Heart left ventricle (tissue), 16 donors: ENCODE measurements around the gene GTF2I. TPM values are rescaled to one million over a fixed set of nuclear protein-coding genes. Genes with fewer than 3 reads are reported as not detected.
"Not testable (repeated sequence)": the region's sequence is repeated elsewhere in the genome, so short reads cannot be mapped to it uniquely, and the experiment has no call there.

Experiments used
- ATAC-seq, 4 donors: fragments of 200-7000 bp; cut with Tn5 transposase; one replicate each; pipeline ENCODE4 v1.9.1; 2020 to 2022; ENCODE audit warnings: moderate library complexity in 4 of 4, mild to moderate bottlenecking in 3 of 4, moderate number of reproducible peaks in 1 of 4
- DNase-seq, 5 donors: peaks; one replicate each; pipeline ENCODE4 v3.0.0-alpha.2; 2020
- H3K27ac ChIP-seq, 12 donors: fragments of 200-600 bp; sonication (generic) in 4 of 12; one replicate each; pipeline versions ENCODE4 v1.5.0 to v1.8.0; 2016 to 2022; ENCODE audit warnings: mild to moderate bottlenecking in 2 of 12
- H3K27me3 ChIP-seq, 9 donors: fragments of 200-600 bp; sonication (generic) in 2 of 9; one replicate each; pipeline versions ENCODE4 v1.5.1 to v1.8.0; 2016 to 2022; ENCODE audit warnings: mild to moderate bottlenecking in 3 of 9
- H3K36me3 ChIP-seq, 9 donors: fragments of 200-600 bp; sonication (generic) in 2 of 9; one replicate each; pipeline versions ENCODE4 v1.5.0 to v1.8.0; 2018 to 2022; ENCODE audit warnings: mild to moderate bottlenecking in 2 of 9
- H3K4me1 ChIP-seq, 12 donors: fragments of 200-600 bp; sonication (generic) in 4 of 12; one replicate each; pipeline versions ENCODE4 v1.5.0 to v1.8.0; 2016 to 2022; ENCODE audit warnings: mild to moderate bottlenecking in 3 of 12
- H3K4me3 ChIP-seq, 12 donors: fragments of 200-600 bp; sonication (generic) in 4 of 12; one replicate each; pipeline versions ENCODE4 v1.5.0 to v1.8.0; 2017 to 2022; ENCODE audit warnings: mild to moderate bottlenecking in 9 of 12, moderate library complexity in 4 of 12
- H3K9me3 ChIP-seq, 12 donors: fragments of 200-600 bp; sonication (generic) in 4 of 12; one replicate each; pipeline versions ENCODE4 v1.5.0 to v1.8.0; 2016 to 2022; ENCODE audit warnings: mild to moderate bottlenecking in 1 of 12
- POLR2A ChIP-seq, 2 donors: fragments of 450-650 bp; IDR thresholded peaks; one replicate each; pipeline ENCODE4 v1.6.1; 2017; ENCODE audit warnings: antibody characterized with exemption in 2 of 2, mild to moderate bottlenecking in 2 of 2, moderate library complexity in 2 of 2
- WGBS, 4 donors: extraction: QIAGEN DNeasy Blood & Tissue Kit in 2 of 4; methylation state at CpG; one replicate each; pipeline versions ENCODE4 v1.1.5 to v1.1.7; 2013 to 2018; 5-methylcytosine and 5-hydroxymethylcytosine counted together
- intact Hi-C, 10 donors: fragments of 100-400 bp; cut with DNase I; formaldehyde crosslinking; loops; one replicate each; pipeline versions ENCODE4 v1.11.1 to v1.14.2; 2022
- polyA plus RNA-seq, 2 donors: library from polyadenylated mRNA; stranded (reverse); fragments of 200-250 nt; gene quantifications; one replicate each; pipeline ENCODE4 v1.2.3, GENCODE V29; 2013
- total RNA-seq, 9 donors: library from RNA; depleted of rRNA in 2 of 9; stranded (reverse); fragments of >200 nt in 2 of 9; fragmentation: NEBNext Ultra II Directional in 3 of 9; extraction: Animal tissue kit (Norgen Biotek cat#: 25700) in 3 of 9; gene quantifications; one replicate each; pipeline versions ENCODE4 v1.1.0 to v1.2.4, GENCODE V29; 2016 to 2023
- TF ChIP-seq, protein P1 (sequence below), 12 donors: fragments of 200-600 bp; sonication (generic) in 4 of 12; IDR thresholded peaks; one replicate each; pipeline versions ENCODE4 v1.5.0 to v1.8.0; 2018 to 2022; ENCODE audit warnings: antibody characterized with exemption in 12 of 12, mild to moderate bottlenecking in 5 of 12
- donor health status: ischemic (EF 13 %, LVEDD 7.1; RV severe dilation, severe dysfunction).
- donor health status: healthy with polysubstance abuse.
- donor health status: DM: no; HTN: yes; CAD: no.
- donor health status: DM: no; HTN: no; CAD: no.
- donor health status: ischemic (EF 25% LVEDD 6.9; RV normal size, moderate dysfunction).
- donor health status: ischemic (EF 25% LVEDD 5.7; RV mildly dilated, moderate dysfunction).
- donor health status: healthy.
- donor health status: DM: yes; HTN: yes; CAD: no.
- donor health status: ischemic (EF 35%, LVEDD 5.7; RV mildly dilated, moderate dysfunction).
- donor health status: nonischemic (EF 11% LVEDD 7.7; RV severe dilation, severe dysfunction).
- donor health status: DM: yes; HTN: yes; CAD: no.
- donor health status: PGD.
- donor health status: ischemic (EF 29% LVEDD 5.4; RV normal size, mild dysfunction).
- donor health status: nonischemic (EF 23%, LVEDD 6.1; RV moderate dilation, normal function).

Gene GTF2I
- total and polyA plus RNA-seq, 11 donors: 28.8 to 135 (median 113) TPM

DNA sequence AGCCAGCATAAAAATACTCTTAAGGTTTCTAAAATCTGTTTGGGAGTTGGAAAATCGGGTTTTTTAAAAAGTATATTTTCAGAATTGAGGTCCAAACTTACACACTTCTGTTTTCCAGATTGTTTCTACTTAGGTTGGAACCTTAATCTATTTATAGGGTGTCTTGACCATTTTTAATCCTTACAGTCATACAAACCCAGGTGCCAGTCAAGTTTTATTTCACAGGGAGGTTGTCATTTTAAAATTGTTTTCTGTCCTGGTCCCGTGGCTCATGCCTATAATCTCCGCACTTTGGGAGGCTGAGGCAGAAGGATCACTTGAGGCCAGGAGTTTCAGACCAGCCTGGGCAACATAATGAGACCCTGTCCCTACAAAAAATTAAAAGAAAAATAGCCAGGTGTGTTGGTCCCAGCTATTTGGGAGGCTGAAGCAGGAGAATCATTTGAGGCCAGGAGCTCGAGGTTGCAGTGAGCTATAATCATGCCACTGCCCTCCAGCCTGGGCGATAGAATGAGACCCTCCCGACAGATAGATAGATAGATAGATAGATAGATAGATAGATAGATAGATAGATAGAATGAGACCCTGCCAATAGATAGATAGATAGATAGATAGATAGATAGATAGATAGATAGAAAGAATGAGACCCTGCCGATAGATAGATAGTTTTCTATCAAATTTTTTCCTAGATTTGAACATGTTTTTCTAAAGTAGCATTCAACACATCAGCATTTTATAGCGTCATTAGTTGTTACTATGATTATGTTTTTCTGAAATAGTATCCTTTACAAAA is 69.0 kb downstream of the GTF2I start:
- no peak overlapping the region for H3K4me3 ChIP-seq
- no peaks in the 10 kb centered on the region for H3K27me3 ChIP-seq
- ATAC-seq (no peak), DNase-seq (no peak)
- H3K9me3 ChIP-seq: no peaks in the 10 kb centered on the region
- peaks cover 0 to 9% (median 0%) of the 10 kb centered on the region in 12 donors for H3K4me1 ChIP-seq
- TF ChIP-seq, protein P1, sequence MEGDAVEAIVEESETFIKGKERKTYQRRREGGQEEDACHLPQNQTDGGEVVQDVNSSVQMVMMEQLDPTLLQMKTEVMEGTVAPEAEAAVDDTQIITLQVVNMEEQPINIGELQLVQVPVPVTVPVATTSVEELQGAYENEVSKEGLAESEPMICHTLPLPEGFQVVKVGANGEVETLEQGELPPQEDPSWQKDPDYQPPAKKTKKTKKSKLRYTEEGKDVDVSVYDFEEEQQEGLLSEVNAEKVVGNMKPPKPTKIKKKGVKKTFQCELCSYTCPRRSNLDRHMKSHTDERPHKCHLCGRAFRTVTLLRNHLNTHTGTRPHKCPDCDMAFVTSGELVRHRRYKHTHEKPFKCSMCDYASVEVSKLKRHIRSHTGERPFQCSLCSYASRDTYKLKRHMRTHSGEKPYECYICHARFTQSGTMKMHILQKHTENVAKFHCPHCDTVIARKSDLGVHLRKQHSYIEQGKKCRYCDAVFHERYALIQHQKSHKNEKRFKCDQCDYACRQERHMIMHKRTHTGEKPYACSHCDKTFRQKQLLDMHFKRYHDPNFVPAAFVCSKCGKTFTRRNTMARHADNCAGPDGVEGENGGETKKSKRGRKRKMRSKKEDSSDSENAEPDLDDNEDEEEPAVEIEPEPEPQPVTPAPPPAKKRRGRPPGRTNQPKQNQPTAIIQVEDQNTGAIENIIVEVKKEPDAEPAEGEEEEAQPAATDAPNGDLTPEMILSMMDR (IDR thresholded peaks at IDR 0.05): no peak
- no peak for TF ChIP-seq POLR2A (IDR thresholded peaks at IDR 0.05)
- intact Hi-C loops: loop anchor here in 1 of 10 donors (2.0 kb wide), 1 partner anchor 26 kb away; no protein-coding TSS in a partner anchor
- no peak overlapping the region for H3K27ac ChIP-seq
- peaks cover 0 to 50% (median 31%) of the 10 kb centered on the region in 9 donors for H3K36me3 ChIP-seq
- WGBS, 4 donors: 86 to 92% (median 92%) methylated on average over 8 of the region's 8 CpGs

DNA sequence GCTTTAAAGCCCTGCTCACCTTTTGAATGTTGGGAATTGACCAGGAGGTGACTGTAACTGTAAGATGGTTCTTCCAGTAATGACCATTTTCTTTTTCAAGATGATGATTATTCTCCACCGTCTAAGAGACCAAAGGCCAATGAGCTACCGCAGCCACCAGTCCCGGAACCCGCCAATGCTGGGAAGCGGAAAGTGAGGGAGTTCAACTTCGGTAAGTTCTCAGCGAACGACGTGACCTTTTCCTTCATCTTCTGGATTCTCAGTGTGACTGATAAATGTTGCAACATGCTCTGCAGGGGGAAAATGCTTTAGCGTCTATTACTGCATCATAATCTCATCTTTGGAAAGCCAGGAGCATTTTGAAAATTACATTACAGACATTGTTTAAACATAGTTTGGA is 71.2 kb downstream of the GTF2I start:
- peak in 1 of 4 donors; percentile 42 for ATAC-seq
- DNase-seq, intact Hi-C loops, H3K9me3 ChIP-seq, H3K4me1 ChIP-seq, H3K4me3 ChIP-seq, H3K27ac ChIP-seq, H3K27me3 ChIP-seq: not testable (repeated sequence)
- no CpG with 5 or more reads among the region's 10 CpGs for WGBS, 4 donors
- peaks cover 0 to 46% (median 15%) of the 10 kb centered on the region in 9 donors for H3K36me3 ChIP-seq

DNA sequence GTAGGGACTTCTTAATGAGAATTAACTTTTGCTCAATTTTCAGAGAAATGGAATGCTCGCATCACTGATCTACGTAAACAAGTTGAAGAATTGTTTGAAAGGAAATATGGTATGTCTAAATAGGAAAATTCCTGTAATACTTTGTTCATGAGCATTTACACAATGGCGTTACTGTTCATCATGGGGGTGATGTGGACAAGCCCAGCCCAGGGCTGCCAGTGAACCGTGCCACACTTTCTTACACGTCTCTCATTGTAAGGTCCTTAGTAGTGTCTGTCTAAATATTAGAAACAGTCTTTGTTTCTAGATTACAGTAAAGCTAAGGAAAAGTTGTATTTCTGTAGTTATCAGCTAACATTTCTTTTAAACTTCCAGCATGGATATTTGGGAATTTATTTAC is 72.7 kb downstream of the GTF2I start:
- DNase-seq, H3K4me1 ChIP-seq, H3K4me3 ChIP-seq, H3K9me3 ChIP-seq, intact Hi-C loops, H3K27me3 ChIP-seq, ATAC-seq, H3K27ac ChIP-seq: not testable (repeated sequence)
- no CpG with 5 or more reads among the region's 5 CpGs for whole genome bisulfite sequencing, 4 donors
- H3K36me3 ChIP-seq: peaks cover 0 to 41% (median 10%) of the 10 kb centered on the region in 9 donors

DNA sequence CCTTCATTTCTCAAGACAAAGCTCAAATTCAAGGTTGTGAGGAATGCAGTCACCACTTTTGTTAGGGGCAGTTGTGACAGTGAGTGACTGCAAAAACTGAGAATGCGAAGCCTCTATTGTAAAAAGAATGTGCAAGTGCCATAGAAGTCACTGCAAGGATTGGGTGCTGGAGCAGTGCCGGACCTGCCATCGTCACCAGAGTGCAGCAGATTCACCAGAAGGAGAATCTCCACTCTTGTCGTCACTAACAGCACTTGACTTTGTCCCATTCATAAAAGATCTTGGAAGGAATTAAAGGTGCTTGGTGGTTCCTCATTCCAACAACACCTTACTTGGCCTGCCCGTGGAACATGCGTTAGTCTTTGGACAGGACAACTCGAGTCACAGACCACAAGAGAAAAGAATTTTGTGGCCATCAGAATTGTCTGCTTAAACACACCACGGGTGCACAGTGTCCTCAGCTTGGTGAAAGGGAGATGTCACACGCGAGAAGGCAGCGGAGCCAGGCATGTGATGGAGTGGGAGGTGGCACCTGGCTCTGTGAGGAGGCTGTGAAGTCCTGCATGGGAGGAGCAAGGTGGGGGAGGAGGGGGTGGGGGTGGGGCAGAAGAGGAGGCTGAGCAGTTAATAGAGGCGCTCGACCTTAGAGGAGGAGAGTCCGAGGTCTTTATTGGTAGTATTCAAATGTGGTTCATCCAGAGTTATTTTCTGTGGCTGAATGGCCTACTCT is 82.6 kb downstream of the GTF2I start:
- intact Hi-C loops, H3K36me3 ChIP-seq, H3K27ac ChIP-seq, DNase-seq, H3K27me3 ChIP-seq, H3K9me3 ChIP-seq, ATAC-seq, H3K4me1 ChIP-seq, H3K4me3 ChIP-seq: not testable (repeated sequence)
- no CpG with 5 or more reads among the region's 14 CpGs for WGBS, 4 donors

DNA sequence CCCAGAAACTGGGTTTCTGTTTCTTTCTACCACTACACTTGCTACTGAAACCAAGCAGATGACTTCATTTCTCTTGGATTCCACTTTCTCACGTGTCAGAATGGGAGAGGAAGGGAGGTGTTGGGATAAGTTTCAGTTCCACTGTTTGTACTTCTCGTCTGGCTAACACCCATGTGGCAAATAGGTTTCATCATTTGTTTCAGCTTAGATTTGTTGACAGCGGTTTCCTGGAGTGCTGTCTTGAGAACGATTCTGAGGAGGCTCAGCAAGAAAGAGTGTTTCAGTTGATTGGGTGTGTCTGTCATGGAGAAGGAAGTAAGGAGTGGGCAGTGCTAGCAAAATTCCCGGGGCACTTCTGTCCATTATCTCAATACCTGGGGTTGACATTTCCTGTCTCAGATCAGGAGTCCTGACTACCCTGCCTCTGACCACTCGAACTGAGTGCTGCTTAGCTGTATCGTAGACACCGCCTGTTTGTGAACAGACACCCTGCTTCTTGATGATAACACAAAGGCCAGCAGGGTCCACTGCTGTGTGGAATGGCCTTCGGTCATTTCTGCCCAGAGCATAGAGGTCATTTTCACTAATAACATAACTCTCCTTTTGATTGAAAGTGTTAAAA is 86.5 kb downstream of the GTF2I start:
- WGBS, 4 donors: no CpG with 5 or more reads among the region's 9 CpGs
- H3K4me1 ChIP-seq, DNase-seq, H3K9me3 ChIP-seq, H3K27ac ChIP-seq, H3K36me3 ChIP-seq, intact Hi-C loops, H3K4me3 ChIP-seq, H3K27me3 ChIP-seq: not testable (repeated sequence)
- peak; percentile 66 to 92 (median 86) for ATAC-seq

DNA sequence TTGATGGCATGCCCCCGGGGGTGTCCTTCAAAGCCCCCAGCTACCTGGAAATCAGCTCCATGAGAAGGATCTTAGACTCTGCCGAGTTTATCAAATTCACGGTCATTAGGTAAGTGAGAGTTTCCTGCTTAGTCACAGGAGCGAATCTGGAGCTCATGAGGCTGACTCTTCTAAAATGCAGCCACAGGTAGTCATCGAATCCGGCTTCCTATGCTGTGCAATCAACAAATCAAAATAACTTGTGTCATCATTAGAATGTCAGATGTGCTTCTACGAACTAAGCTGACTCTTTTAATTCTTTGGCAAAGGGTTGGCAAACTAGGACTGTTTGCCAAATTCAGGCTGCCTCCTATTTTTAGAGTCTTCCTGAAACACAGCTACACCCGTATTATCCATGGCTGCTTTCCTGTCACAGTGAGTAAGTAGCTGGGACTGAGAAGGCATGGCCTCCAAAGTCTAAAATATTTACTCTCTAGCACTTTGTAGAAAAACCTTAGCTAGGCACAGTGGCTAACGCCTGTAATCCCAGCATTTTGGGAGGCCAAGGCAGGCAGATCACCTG is 96.5 kb downstream of the GTF2I start:
- H3K36me3 ChIP-seq, H3K4me3 ChIP-seq, H3K27ac ChIP-seq, intact Hi-C loops, H3K9me3 ChIP-seq, H3K4me1 ChIP-seq, H3K27me3 ChIP-seq, DNase-seq: not testable (repeated sequence)
- WGBS, 4 donors: no CpG with 5 or more reads among the region's 9 CpGs
- peak; percentile 83 to 94 (median 90) for ATAC-seq

DNA sequence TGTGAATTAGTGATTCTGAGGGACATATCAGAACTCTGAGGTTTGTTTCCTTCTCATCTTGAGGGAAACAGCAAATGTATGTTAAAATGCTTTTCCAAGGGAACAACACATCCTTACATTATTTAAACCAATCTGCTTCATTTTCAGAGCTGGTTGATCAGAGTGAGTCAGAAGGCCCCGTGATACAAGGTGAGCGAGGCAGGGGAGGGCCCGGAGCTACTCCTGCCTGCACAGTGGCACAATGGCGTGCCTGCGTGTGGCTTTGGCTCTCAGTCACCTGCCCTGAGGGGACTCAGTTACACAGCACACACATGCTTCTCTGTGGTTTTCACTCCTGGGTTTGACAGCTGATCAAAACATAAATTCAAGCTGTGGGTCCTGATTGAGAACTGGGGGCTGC is 99.2 kb downstream of the GTF2I start:
- H3K27me3 ChIP-seq, H3K4me3 ChIP-seq, H3K27ac ChIP-seq, DNase-seq, ATAC-seq, H3K4me1 ChIP-seq, intact Hi-C loops, H3K9me3 ChIP-seq, H3K36me3 ChIP-seq: not testable (repeated sequence)
- no CpG with 5 or more reads among the region's 5 CpGs for WGBS, 4 donors

DNA sequence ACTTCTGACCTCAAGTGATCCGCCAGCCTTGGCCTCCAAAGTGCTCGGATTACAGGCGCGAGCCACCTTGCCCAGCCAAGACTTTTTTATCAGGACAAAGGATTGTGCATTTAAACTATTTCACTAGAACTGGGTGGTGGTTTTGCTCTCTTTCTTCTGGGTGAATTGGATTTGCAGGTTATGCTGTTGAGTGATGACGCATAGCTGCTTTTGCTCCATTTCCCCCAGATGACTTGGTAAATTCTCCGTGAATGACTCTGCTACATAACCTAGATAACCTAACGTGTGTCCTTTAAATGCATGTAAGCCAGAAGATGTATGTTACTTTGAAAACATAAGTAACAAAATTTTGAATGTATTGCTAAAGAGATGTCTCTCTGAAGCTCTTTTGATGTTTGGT is 100.8 kb downstream of the GTF2I start:
- ATAC-seq, H3K4me1 ChIP-seq, intact Hi-C loops, H3K27me3 ChIP-seq, H3K9me3 ChIP-seq, H3K27ac ChIP-seq, H3K36me3 ChIP-seq, DNase-seq, H3K4me3 ChIP-seq: not testable (repeated sequence)
- no CpG with 5 or more reads among the region's 7 CpGs for WGBS, 4 donors

DNA sequence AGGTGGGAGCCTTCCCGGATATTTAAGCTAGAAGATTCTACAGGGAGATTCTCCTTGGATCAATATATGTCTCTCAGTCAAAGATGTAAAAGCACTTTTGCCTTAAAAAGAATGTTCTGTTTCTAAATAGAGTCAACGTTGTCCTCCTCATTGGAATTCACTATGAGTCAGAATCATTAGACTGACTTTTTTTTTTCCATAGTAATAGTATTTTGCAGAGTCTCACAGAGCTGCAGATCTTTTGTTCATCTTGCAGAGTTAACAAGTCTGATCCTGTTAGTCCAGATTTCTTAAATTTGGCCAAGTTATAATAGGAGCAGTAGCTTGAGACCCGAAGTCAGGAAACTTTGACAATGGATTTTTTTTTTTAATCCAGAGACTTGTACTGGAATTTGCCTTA is 101.5 kb downstream of the GTF2I start:
- H3K27me3 ChIP-seq, H3K36me3 ChIP-seq, H3K4me1 ChIP-seq, intact Hi-C loops, DNase-seq, H3K9me3 ChIP-seq, H3K27ac ChIP-seq, ATAC-seq, H3K4me3 ChIP-seq: not testable (repeated sequence)
- WGBS, 4 donors: no CpG with 5 or more reads among the region's 3 CpGs
